NK-92 (cell line): ENCODE results near the gene PADI4.
"Not testable (repeated sequence)": the region's sequence is repeated elsewhere in the genome, so short reads cannot be mapped to it uniquely, and the experiment has no call there.

Source experiments
- DNase-seq: peaks from one replicate; lab custom pipeline; 2025; ENCODE audit not compliant: unreplicated experiment; lab: John Stamatoyannopoulos, UW

PADI4 gene

DNA sequence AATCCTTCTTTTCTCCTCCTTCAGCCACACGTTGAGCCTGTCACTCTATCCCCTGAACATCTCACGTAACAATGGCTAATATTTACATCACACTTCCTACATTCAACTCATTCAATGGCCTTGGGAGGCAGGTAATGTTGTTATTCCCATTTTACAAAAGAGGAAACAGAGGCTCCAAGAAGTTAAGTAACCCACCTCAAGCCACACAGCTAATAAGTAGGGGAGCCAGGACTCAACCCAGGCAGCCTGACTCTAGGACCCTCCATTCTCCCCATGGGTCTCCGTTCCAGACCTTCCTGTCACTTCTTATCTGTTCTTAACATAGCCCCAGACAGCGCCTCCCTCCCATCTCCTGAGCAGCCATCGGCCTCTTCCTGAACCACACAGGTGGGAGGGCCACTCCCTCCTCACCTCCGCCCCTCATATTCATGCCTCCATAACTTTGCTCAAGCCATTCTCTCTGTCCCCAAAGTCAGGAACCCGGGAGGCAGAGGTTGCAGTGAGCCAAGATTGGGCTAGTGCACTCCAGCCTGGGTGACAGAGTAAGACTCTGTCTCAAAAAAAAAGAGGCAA, 2.2 kb downstream of the PADI4 start:
- no peak for DNase-seq

DNA sequence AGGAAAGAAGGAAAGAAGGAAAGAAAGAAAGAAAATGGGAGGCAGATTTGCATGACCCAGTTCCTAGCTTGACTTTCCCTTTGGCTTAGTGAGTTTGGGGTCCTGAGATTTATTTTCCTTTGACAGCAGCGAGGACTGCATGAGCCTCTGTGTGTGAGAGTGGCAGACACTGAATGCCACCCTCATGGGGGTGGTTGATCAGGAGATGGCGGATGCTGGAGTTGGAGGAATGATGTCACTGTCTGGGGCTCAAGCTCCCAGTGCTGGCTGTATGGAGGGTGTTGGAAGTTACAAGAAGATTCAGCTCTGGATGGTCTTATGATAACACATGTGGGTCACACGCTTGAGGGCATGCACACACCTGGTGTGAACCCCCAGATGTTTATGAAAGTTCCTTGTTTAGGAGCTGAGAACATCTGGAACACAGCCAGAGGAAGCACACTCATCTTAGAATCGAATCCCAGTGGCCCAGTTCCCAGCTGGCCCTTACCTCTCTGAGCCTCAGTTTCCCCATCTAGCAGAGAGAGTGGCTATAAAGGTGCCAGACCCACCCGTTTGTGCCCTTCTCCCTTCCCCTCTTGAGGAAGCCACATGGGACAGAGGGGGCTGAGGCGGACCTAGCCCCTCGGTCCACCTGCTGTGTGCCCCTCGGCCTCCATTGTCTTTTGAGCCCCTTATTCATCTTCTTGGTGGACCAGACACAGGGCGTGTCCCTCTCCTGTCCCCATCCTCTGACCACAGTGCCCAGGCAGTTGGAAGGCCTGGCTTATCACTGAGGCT, 5.7 kb downstream of the PADI4 start:
- DNase-seq, result no peak

DNA sequence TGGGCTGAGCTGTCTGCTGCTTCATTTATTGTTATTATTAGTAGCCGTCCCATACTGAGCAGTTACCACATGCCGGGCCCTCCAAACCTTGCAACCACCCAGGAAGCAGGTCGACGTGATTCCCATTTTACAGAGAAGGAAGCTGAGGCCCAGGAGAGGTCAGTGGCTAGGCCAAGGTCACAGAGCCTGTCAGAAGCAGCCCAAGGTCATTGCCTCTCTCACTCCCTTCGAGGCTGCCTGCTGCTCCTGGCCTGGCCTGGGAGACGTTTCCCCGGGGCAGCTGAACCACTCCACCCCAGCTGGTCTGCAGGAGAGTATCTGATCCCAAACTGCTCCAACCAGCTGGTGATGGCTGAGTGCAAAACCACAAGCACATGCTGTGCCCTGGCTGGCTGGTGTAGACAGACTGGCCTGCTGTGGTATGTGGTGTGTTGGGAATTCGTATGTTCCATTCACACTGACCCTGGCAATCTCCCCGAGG, 6.5 kb downstream of the PADI4 start:
- DNase-seq, result no peak

DNA sequence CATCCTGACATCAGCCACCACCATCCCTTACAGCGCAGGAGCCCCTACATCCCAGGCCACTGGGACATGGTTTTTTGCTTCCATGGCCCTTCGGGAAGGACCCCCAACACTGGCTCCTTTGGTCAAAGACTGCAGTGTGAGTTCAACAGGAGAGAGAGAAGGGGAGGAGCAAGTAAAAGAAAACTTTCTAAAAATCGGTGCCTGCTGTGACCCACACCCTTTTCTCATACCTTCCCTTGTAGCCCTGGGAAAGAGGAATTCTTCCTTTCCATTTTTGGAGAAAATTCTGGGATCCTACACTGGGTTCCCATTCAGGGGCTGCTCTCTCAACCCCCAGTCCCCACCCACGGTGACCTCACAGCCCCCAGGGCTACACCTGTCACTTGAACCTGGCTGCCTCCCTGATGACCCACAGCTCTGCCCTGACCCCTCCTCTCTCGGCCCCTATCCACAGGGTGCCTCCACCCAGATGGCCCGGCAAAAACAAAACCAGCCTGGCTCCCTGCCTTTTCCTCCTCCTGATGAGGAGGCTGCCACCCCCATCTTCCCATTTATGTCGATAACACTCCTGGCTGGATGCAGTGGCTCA, 7.6 kb downstream of the PADI4 start:
- no peak for DNase-seq

DNA sequence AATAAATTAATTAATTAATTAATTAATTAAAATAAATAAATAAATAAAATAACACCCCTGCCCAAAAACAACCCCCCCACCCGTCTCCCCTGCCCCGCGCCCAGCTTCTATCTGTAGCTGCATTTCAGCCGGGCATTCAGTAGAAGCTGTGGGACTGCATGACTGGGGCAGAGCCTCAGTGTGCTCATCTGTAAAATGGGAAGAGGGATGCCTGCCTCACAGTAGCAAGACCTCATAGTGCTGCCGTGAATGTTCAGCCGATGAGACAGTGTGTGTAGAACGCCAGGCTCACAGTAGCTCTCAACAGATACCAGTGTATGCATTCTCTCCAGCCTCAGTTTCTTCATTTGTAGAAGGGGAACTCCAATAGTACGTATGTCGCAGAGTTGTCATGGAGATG, 8.7 kb downstream of the PADI4 start:
- DNase-seq, result no peak

DNA sequence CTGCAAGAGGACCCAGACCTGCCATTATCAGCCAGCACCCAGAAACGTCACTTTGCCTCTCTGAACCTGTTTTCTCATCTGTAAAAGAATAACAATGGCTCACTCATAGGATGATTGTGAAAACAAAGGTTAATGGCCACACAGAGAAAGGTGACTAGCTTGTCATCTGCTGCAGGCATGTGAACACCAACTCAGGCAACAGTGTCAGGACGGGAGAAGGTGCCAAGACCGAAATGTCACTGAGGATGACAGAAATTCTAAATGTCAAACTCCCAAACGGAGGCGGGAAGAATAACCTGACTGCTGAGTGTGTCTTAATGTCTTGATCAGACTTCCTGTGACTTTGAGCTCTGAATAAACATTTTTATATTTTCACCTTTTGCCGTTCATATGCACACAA, 10.3 kb downstream of the PADI4 start:
- no peak for DNase-seq

DNA sequence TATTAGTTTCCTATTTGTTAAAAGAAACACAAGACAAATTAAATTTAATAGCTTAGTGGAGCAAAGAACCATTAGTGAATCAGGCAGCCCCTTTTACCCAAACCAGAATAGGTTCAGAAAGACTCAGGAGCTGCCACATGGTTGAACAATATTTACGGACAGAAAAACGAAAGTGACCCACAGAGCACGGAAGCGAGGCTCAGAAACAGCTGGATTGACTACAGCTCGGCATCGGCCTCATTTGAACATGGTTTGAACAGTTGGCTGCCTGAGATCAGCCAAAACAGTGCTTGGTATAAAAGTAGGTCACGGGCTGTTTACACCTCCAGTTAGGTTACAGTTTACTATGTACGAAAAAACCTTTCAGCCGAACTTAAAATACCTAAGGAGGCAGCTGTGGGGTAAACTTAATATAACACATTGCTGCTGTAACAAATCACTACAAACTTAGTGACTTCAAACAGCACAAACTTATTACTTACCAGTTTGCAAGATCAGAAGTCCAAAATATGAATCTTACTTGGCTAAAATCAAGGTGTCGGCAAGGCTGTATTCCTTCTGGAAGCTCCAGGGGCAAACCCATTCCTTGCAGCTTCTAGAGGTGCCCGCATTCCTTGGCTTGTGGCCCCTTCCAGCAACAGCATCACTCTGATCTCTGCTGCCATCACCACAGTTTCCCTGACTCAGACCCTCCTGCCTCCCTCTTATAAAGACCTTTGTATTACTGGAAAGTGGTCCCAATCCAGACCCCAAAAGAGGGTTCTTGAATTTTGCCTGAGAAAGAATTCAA, 11.8 kb downstream of the PADI4 start:
- DNase-seq, result no peak

DNA sequence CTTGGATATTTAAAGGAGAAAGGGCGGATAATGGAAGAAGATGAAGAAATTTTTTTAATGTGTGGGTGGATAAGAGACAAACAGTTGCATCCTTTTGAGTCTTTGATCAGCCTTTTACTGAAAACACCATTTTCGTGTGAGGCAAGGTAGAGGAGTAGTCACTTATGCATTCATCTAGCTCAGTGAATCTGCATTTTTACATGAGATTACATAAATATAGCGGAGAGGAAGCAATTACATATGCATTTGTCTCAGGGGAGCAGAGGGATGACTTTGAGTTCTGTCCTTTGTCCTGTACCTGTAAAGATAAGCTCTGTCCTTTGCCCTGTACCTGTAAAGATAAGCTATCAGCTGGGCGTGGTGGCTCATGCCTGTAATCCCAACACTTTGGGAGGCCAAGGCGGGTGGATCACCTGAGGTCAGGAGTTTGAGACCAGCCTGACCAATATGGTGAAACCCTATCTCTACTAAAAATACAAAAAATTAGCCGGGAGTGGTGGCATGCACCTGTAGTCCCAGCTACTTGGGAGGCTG, 13.9 kb downstream of the PADI4 start:
- DNase-seq, result not testable (repeated sequence)

DNA sequence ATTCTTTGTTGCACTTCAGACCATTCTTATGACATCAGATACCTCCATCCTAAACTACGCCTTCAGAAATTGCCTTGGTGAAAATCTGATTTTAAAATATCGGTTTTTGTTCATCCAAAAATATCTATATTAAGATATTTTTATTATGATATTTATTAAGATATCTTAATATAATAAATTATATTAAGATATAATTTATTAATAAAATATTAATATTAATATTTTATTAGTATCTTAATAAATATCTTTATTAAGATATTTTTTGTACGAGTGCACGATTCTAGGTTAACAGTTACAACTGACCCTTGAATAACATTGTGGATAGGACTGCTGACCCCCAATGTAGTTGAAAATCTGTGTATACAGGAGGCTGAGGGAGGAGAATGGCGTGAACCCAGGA, 20.9 kb downstream of the PADI4 start:
- DNase-seq, result no peak

DNA sequence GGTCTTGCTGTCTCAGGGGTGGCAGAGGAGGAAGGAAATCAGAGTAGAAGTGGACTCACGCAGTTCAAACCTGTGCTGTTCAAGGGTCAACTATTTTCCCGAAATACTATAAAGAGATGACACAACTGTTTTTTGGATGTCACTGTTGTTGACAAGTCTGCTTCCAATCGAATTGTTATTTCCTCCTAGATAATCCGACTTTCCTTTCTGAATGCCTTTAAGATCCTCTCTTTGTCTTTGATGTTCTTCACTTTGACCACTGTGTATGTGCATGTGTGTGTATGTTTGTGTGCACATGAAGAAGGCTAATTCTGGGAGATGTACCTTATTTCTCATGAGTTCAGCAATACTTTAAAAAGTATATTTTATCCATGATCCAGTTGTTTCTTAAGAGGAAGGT, 21.6 kb downstream of the PADI4 start:
- no peak for DNase-seq

DNA sequence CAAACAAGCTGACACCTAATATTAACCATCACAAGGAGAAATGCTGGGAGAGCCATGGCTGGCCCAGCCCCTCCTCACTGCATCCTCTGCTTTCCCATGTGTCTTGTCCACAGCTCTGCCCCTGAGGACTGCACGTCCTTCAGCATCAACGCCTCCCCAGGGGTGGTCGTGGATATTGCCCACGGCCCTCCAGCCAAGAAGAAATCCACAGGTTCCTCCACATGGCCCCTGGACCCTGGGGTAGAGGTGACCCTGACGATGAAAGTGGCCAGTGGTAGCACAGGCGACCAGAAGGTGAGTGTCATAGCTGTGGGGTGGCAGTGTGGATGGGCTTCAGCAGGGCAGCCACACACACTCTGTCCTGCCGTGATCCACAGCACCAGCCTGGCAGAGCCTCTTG, 22.9 kb downstream of the PADI4 start:
- no peak for DNase-seq

DNA sequence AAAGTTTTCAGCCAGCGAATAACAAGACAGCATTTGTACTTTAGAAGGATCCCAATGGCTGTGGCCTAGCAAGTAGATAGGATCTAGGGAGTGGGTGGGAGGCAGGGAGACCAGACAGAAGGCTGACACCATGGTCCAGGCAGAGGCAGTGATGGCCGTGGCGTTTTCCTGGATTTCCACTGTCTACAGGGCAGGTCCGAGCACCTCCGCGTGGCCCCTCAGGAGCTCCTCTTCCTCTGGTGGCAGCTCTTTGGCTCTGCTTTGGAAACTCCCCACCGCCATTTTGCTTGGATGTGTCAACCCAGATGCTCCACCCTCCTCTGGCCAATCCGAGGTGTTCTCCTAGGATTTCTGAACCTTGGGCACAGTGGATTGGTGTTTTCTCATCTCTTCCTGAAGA, 25.1 kb downstream of the PADI4 start:
- no peak for DNase-seq

DNA sequence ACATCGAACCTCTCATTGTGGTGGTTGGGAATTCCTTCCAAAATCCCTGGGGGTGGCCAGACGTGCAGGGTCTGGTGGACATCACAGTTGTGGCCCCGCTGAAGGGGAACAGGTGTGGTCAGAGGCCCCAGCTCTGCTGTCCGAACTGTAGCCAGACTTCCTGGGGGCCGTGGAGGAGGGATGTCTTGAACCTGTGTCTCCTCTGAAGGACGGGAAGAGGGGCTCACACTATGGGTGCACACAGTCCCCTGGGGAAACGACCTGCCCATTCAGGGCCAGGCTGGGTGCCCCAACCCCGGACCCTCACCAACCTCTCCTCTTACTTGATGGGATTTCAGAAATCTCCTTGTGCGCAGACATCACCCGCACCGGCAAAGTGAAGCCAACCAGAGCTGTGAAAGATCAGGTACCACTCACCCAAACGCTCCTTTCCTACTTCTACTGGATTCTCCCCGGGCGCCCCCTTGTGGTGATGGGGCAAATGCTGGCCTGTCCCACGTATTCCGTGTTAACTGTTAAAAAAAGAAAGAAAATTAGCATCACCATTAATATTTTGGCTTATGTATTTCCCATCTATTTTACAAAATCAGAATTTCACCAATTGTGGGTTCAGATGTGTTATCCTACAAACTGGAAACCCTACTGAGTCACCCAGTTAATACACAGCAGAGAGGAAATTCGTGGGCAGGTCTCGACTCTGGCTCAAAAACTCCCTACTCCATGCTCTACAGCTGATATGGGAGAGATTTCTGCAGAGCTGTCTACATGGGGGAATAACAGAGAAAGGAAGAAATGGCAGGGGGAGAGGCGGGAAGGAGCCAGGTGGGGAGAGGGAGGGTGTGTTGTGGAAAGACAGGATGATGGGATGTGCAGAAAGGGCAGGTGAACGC, 28.1 kb downstream of the PADI4 start:
- no peak for DNase-seq

DNA sequence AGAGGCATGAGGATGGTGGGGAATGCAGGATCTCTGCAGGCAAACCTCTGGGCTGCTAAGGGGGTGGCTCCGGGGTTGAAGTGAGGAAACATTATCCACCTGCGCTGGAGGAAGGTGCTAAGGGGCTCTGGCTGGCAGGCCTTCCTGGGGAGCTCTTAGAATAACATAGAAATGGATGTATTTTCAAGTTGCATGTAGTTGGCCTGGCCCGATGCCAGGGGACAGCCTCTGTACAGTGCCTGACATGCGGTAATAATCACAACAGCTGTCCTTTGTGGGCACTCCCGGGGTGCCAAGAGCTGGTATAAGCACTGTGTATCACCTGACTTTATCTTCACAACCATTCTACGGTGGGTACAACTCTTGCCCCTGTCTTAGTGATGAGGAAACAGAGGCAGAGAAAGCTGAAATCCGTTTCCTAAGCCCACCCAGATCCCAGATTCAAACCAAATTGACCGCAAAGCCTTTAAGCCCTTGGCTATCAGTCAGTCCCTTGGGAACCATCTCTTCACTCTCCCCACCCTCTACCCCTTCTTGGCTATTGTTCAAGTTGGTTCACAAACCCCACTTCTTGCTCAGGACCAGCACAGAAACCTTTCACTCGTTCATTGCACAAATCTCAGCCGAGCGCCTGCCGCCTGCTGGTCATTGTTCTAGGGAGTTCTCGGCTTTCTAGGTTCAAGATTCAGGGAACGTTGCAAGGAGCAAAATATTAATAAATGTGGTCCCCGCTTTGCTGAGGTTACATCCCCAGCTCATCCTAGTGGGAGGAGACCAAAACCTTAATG, 30.9 kb downstream of the PADI4 start:
- DNase-seq, result no peak

DNA sequence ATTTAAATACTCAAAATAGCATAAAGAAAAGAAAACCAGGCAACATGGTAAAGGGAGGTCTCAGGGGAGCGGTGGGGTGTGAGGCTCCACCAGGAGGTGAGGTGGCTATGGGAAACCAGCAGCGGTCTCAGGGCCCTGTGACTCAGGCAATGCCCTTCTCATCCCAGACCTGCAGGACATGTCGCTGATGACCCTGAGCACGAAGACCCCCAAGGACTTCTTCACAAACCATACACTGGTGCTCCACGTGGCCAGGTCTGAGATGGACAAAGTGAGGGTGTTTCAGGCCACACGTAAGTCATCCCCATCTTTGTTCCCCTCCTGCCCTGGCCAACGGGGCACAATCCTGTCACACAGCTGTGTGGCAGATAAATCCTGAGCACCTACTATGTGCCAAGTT, 31.5 kb downstream of the PADI4 start:
- DNase-seq, result no peak

DNA sequence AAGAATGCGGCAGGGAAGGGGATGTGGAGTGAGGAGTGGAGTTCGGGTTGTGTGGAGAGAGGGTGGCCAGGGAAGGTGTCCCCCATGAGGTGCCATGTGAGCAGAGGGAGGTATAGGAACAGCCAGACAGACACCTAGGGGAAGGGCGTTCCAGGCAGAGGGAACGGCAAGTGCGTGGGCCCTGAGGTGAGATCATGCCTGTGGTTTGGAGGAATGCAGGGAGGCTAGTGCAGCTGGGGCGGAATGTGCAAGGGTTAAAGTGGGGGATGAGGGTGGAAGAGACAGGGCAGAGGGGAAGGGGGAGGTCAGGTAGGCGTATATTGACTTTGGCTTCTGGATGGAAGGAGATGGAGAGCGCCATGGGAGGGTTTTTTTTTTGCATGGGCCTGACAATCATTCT, 32.4 kb downstream of the PADI4 start:
- no peak for DNase-seq

DNA sequence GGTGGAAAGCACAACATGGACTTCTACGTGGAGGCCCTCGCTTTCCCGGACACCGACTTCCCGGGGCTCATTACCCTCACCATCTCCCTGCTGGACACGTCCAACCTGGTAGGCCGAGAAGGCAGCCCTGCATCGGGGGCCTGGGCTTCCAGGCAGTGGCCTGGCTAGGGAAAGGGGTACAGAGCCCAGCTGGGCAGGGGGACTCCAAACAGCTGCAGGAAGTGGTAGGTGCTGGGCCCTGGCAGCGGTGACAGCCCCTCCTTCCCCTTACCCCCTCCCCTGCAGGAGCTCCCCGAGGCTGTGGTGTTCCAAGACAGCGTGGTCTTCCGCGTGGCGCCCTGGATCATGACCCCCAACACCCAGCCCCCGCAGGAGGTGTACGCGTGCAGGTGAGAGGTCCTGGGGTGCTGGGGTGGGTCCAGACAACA, 34.0 kb downstream of the PADI4 start:
- DNase-seq, result no peak

DNA sequence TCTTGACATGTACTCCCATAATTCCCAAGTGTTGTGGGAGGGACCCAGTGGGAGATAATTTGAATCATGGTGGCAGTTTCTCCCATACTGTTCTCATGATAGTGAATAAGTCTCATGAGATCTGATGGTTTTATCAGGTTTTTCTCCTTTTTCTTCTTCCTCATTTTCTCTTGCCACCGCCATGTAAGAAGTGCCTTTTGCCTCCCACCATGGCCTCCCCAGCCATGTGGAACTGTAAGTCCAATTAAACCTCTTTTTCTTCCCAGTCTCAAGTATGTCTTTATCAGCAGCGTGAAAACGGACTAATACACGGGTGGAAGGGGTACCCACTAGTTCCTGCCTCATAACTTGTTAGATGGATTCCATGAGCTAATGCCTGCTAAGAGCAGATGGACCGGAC, 37.5 kb downstream of the PADI4 start:
- not testable (repeated sequence) for DNase-seq

DNA sequence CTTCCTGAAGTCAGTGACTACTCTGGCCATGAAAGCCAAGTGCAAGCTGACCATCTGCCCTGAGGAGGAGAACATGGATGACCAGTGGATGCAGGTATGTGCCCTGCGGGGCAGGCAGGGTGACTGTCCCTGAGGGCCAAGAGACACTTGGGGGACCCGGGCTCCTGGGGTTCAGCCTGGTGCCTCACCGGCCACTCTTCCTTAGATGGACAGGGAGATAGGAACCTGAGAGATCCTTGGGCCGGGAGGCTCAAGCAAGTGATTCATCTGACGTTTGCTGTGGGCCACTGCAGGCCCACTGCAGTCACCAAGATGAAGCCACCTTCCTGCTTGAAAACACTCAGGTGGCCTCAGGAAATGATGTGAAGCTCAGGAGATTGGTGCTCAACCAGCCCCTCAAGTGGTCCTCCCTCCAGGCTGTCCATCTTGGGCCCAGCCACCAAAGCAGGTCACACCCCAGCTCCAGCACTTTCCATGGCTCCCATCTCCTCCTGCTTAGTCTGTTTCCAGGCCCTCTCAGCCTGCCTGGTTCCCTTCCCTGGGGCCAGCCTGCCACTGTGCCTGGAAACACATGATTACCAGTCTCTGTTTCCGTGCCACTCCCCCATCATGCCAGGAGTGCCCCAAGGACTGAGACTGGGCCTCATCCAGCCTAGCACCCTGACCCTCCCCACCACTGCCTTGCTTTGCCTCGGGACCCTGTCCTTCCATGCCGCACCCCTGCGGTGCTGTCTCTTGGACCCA, 38.2 kb downstream of the PADI4 start:
- DNase-seq, result no peak
